HepG2 (cell line): Measurements from ENCODE around the gene NODAL.

Experiments used
- ATRX ChIP-seq: sonication (generic); formaldehyde crosslinking; IDR thresholded peaks from 2 replicates; pipeline ENCODE4 v1.4.0; 2020; ENCODE audit warnings: missing genetic modification reagents, borderline replicate concordance
- EP300 ChIP-seq, 3 experiments: sonication (generic) in 1 of 3; formaldehyde crosslinking in 1 of 3; IDR thresholded peaks; 2 replicates each; pipeline versions ENCODE4 v1.5.1 to v1.6.1; 2011 to 2020; ENCODE audit warnings: low read depth in 2 of 3, low read length in 2 of 3, borderline replicate concordance in 1 of 3, improper control_type of control experiment in 1 of 3, mild to moderate bottlenecking in 1 of 3, missing genetic modification reagents in 1 of 3, moderate library complexity in 1 of 3
- JUND ChIP-seq: sonication (generic); formaldehyde crosslinking; IDR thresholded peaks from 2 replicates; pipeline ENCODE4 v1.8.0; 2022; ENCODE audit warnings: mild to moderate bottlenecking, missing genetic modification reagents
- MED13 ChIP-seq: sonication (generic); formaldehyde crosslinking; IDR thresholded peaks from 2 replicates; pipeline ENCODE4 v1.5.0; 2020; ENCODE audit warnings: missing genetic modification reagents
- NR1H2 ChIP-seq: sonication (generic); formaldehyde crosslinking; IDR thresholded peaks from 2 replicates; pipeline ENCODE4 v1.8.1; 2022; ENCODE audit warnings: low read depth, missing genetic modification reagents, borderline replicate concordance
- PAWR ChIP-seq: sonication (generic); formaldehyde crosslinking; IDR thresholded peaks from 2 replicates; pipeline ENCODE4 v1.4.0; 2020; ENCODE audit warnings: missing genetic modification reagents, mild to moderate bottlenecking, borderline replicate concordance
- SP1 ChIP-seq, 2 experiments: fragments of 450-650 bp in 1 of 2; sonication (generic) in 1 of 2; formaldehyde crosslinking in 1 of 2; IDR thresholded peaks; 2 replicates each; pipeline versions ENCODE4 v1.4.0 to v1.6.1; 2016 to 2020; ENCODE audit warnings: missing genetic modification reagents in 1 of 2
- TP53 ChIP-seq: sonication (generic); formaldehyde crosslinking; conservative IDR thresholded peaks from 2 replicates; pipeline ENCODE4 v1.4.0; 2020; ENCODE audit warnings: missing genetic modification reagents
- ZNF10 ChIP-seq: sonication (generic); formaldehyde crosslinking; IDR thresholded peaks from 2 replicates; pipeline ENCODE4 v1.4.0; 2020; ENCODE audit warnings: mild to moderate bottlenecking, low read depth, missing genetic modification reagents, borderline replicate concordance
- ZNF878 ChIP-seq: sonication (generic); formaldehyde crosslinking; IDR thresholded peaks from 2 replicates; pipeline ENCODE4 v1.8.1; 2023; ENCODE audit warnings: mild to moderate bottlenecking, missing genetic modification reagents, moderate library complexity
- TF ChIP-seq, protein P1 (sequence below): sonication (generic); formaldehyde crosslinking; IDR thresholded peaks from 2 replicates; pipeline ENCODE4 v1.4.0; 2020; ENCODE audit warnings: mild to moderate bottlenecking, low read depth, missing genetic modification reagents

DNA sequence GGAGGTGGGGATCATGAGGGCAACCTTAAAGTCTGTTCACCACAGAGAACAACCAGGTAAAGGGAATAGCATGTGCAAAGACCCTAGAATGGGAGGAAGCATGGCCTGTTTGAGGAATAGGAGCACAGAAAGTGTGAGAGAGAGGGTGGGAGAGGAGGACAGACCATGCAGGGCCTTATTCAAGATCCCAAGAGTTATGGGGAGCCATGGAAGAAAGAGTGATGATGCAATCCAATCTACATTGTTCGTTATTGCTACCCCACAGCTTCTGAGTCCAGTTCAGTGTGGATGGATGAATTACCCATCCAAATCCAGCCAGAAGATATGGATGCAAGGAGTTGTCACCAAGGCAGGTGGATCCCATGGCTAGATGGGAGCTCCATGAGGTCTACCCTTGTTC is 45.3 kb downstream of the NODAL start:
- TF ChIP-seq NR1H2 (CRISPR knock-in tag) = no peak
- no peak for TF ChIP-seq EP300 (IDR thresholded peaks at IDR 0.05; ENCODE audit: low read depth in 2 of 2, low read length in 2 of 2)
- no peak for TF ChIP-seq EP300 (CRISPR knock-in tag; IDR thresholded peaks at IDR 0.05; ENCODE audit: borderline replicate concordance)
- no peak for TF ChIP-seq PAWR (CRISPR knock-in tag)
- no peak for TF ChIP-seq SP1 (IDR thresholded peaks at IDR 0.05)
- TF ChIP-seq SP1 (CRISPR knock-in tag; IDR thresholded peaks at IDR 0.05) = no peak
- TF ChIP-seq, protein P1, sequence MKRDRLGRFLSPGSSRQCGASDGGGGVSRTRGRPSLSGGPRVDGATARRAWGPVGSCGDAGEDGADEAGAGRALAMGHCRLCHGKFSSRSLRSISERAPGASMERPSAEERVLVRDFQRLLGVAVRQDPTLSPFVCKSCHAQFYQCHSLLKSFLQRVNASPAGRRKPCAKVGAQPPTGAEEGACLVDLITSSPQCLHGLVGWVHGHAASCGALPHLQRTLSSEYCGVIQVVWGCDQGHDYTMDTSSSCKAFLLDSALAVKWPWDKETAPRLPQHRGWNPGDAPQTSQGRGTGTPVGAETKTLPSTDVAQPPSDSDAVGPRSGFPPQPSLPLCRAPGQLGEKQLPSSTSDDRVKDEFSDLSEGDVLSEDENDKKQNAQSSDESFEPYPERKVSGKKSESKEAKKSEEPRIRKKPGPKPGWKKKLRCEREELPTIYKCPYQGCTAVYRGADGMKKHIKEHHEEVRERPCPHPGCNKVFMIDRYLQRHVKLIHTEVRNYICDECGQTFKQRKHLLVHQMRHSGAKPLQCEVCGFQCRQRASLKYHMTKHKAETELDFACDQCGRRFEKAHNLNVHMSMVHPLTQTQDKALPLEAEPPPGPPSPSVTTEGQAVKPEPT (CRISPR knock-in tag) = no peak
- TF ChIP-seq JUND = no peak
- no peak for TF ChIP-seq MED13
- no peak for TF ChIP-seq ZNF878 (CRISPR knock-in tag)
- TF ChIP-seq ZNF10 (CRISPR knock-in tag) = no peak
- TF ChIP-seq ATRX (CRISPR knock-in tag) = no peak
- TF ChIP-seq TP53 (CRISPR knock-in tag) = no peak
